Activated CD8-positive, alpha-beta memory T cell treated with anti-CD3 and anti-CD28 coated beads for 24 hours (primary cell): ENCODE measurements around the gene TOGARAM1.
A peak's percentile ranks its signal among the peaks of the same experiment; 100 is the strongest.

Experiments
- DNase-seq: peaks from one replicate; pipeline ENCODE4 v3.0.0-alpha.2; 2020

Gene TOGARAM1

GRCh38 chr14:44961554-44962333 is at the start of gene TOGARAM1, which contains the start of gene KLHL28:
Gene TOGARAM1, plus strand, starts transcription at chr14:44962190. Its CDS starts 232 bp downstream, at chr14:44962422.
Gene KLHL28, minus strand, starts transcription at chr14:44961947. Its CDS starts 16,019 bp downstream, at chr14:44945928.
- DNase-seq = peak; percentile 95

GRCh38 chr14:44914849-44915248 is 47.1 kb upstream of the TOGARAM1 start:
- no peak for DNase-seq

- no peak for DNase-seq
Observed at GRCh38 chr14:44928793-44929192, 33.2 kb upstream of the TOGARAM1 start.

- no peak for DNase-seq
Observed at GRCh38 chr14:44935155-44935554, 26.8 kb upstream of the TOGARAM1 start.

- DNase-seq = no peak
Observed at GRCh38 chr14:44937547-44937946, 24.4 kb upstream of the TOGARAM1 start.

- no peak for DNase-seq
Observed at GRCh38 chr14:44940211-44940610, 21.8 kb upstream of the TOGARAM1 start.

- no peak for DNase-seq
Observed at GRCh38 chr14:44940944-44941343, 21.0 kb upstream of the TOGARAM1 start.

GRCh38 chr14:44941591-44941990 is 20.4 kb upstream of the TOGARAM1 start:
- DNase-seq = no peak

GRCh38 chr14:44942436-44942835 is 19.6 kb upstream of the TOGARAM1 start:
- DNase-seq = no peak

- DNase-seq = no peak
Observed at GRCh38 chr14:44944107-44944506, 17.9 kb upstream of the TOGARAM1 start.

GRCh38 chr14:44945264-44945663 is 16.7 kb upstream of the TOGARAM1 start:
- no peak for DNase-seq

GRCh38 chr14:44951051-44951450 is 10.9 kb upstream of the TOGARAM1 start:
- DNase-seq = no peak

GRCh38 chr14:44952391-44953110 is 9.4 kb upstream of the TOGARAM1 start:
- DNase-seq = no peak

- DNase-seq = no peak
Observed at GRCh38 chr14:44954750-44955149, 7.2 kb upstream of the TOGARAM1 start.

- DNase-seq = no peak
Observed at GRCh38 chr14:44955528-44955927, 6.5 kb upstream of the TOGARAM1 start.

- DNase-seq = no peak
Observed at GRCh38 chr14:44956866-44957265, 5.1 kb upstream of the TOGARAM1 start.

- no peak for DNase-seq
Observed at GRCh38 chr14:44959538-44959937, 2.5 kb upstream of the TOGARAM1 start.

GRCh38 chr14:44960146-44960545 is 1.8 kb upstream of the TOGARAM1 start:
- DNase-seq = no peak

- no peak for DNase-seq
Observed at GRCh38 chr14:44960646-44961045, 1.3 kb upstream of the TOGARAM1 start.

- DNase-seq = peak; percentile 72
Observed at GRCh38 chr14:44961151-44961553, 838 bp upstream of the TOGARAM1 start.

GRCh38 chr14:44962334-44963043 is 499 bp downstream of the TOGARAM1 start:
- no peak for DNase-seq

- DNase-seq = no peak
Observed at GRCh38 chr14:44963044-44963528, 1.1 kb downstream of the TOGARAM1 start.

GRCh38 chr14:44963775-44964380 is 1.9 kb downstream of the TOGARAM1 start:
- DNase-seq = no peak
